ENCODE data around the gene NR2E1. TPM values are rescaled to one million over a fixed set of nuclear protein-coding genes. Genes with fewer than 3 reads are reported as not detected.
A peak's percentile ranks its signal among the peaks of the same experiment; 100 is the strongest.

The NR2E1 gene
- total RNA-seq: not detected in 2 replicates

DNA sequence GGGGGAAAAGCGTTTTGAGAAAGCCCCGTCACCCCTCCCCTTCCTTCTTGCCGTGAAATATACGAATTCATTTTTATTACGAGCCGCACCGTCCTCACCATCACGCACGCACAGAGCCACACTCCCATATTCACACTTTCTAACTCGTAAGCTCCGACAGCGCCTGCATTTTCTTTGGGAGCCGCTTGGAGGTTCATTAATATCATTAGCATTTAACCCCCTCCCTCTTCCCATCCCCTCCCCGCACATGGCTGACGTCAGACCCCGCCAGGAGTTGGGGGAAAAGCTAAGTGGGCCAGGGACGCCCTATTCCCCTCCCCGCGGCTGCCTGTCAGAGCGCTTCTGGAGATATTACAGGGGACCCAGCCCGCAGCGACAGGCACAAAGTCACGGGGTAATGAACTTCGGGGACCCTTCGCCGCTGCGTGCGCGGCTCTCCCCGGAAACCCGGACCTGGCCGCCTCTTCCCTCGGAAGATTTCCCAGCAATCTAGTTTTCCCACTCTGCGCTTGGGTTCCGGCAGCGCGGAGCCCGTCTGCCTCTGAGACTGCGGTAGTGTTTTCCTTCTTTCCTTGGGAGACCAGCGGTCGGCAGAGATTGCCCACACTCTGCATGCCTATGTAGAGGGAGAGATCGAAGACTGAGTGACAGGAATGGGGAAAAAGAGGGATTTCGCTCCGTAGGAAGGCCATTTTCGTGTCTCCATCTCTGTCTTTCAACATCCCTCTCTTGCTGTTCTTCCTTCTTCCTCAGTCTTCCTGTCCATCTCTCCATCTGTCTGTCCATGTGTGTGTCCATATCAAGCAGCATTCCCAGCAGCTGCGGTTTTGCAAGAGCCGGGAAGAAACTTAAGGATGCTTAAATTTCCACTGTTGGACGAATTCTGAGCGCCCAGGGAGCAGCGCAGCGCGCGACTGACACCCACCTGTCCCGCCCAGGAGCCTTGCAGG, at the start of gene NR2E1:
NR2E1 (plus strand) TSS at position 309 of the 950 bp plus-strand sequence. CDS start 744 bp downstream, outside the sequence.
- H3K4me3 ChIP-seq (ENCODE audit: low read depth, low read length): no peak within 1 kb of the TSS
- DNase-seq (ENCODE audit: low read depth): no peak
- TF ChIP-seq, protein P1, sequence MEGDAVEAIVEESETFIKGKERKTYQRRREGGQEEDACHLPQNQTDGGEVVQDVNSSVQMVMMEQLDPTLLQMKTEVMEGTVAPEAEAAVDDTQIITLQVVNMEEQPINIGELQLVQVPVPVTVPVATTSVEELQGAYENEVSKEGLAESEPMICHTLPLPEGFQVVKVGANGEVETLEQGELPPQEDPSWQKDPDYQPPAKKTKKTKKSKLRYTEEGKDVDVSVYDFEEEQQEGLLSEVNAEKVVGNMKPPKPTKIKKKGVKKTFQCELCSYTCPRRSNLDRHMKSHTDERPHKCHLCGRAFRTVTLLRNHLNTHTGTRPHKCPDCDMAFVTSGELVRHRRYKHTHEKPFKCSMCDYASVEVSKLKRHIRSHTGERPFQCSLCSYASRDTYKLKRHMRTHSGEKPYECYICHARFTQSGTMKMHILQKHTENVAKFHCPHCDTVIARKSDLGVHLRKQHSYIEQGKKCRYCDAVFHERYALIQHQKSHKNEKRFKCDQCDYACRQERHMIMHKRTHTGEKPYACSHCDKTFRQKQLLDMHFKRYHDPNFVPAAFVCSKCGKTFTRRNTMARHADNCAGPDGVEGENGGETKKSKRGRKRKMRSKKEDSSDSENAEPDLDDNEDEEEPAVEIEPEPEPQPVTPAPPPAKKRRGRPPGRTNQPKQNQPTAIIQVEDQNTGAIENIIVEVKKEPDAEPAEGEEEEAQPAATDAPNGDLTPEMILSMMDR (IDR thresholded peaks at IDR 0.05; ENCODE audit: insufficient read depth, low read depth, low read length): no peak

- no peak for DNase-seq (ENCODE audit: low read depth)
- no peak overlapping the region for H3K4me3 ChIP-seq (ENCODE audit: low read depth, low read length)
- TF ChIP-seq, protein P1 (IDR thresholded peaks at IDR 0.05; ENCODE audit: insufficient read depth, low read depth, low read length): no peak
Observed at GRCh38 chr6:108116546-108117426, 49.0 kb upstream of the NR2E1 start.

GRCh38 chr6:108117427-108118358, 48.1 kb upstream of the NR2E1 start:
- DNase-seq (ENCODE audit: low read depth): peak; percentile 41
- TF ChIP-seq, protein P1 (IDR thresholded peaks at IDR 0.05; ENCODE audit: insufficient read depth, low read depth, low read length): no peak
- H3K4me3 ChIP-seq (ENCODE audit: low read depth, low read length): peak overlapping the region; percentile 66

GRCh38 chr6:108118359-108118724, 47.5 kb upstream of the NR2E1 start:
- TF ChIP-seq, protein P1 (IDR thresholded peaks at IDR 0.05; ENCODE audit: insufficient read depth, low read depth, low read length): no peak
- no peak for DNase-seq (ENCODE audit: low read depth)
- H3K4me3 ChIP-seq (ENCODE audit: low read depth, low read length): peak overlapping the region; percentile 66

GRCh38 chr6:108118810-108119768, 46.7 kb upstream of the NR2E1 start:
- no peak for DNase-seq (ENCODE audit: low read depth)

More at GRCh38 chr6:108118810-108119768, 46.7 kb upstream of the NR2E1 start:
- TF ChIP-seq, protein P1 (IDR thresholded peaks at IDR 0.05; ENCODE audit: insufficient read depth, low read depth, low read length): no peak
- H3K4me3 ChIP-seq (ENCODE audit: low read depth, low read length): peak overlapping the region; percentile 28
